Ishikawa (cell line): ENCODE measurements around the gene CDH2.

Experiments used
- CEBPB ChIP-seq: IDR thresholded peaks from 2 replicates; pipeline ENCODE4 v1.6.1; 2012
- CREB1 ChIP-seq: IDR thresholded peaks from 2 replicates; pipeline ENCODE4 v1.6.1; 2012; ENCODE audit warnings: low read depth
- EGR1 ChIP-seq: IDR thresholded peaks from 2 replicates; pipeline ENCODE4 v1.6.1; 2012
- EP300 ChIP-seq: IDR thresholded peaks from 2 replicates; pipeline ENCODE4 v1.6.1; 2012; ENCODE audit warnings: borderline replicate concordance
- FOXM1 ChIP-seq: IDR thresholded peaks from 2 replicates; pipeline ENCODE4 v1.6.1; 2012; ENCODE audit warnings: low read depth, borderline replicate concordance
- MAX ChIP-seq: IDR thresholded peaks from 2 replicates; pipeline ENCODE4 v1.6.1; 2012
- NFIC ChIP-seq: IDR thresholded peaks from 2 replicates; pipeline ENCODE4 v1.6.1; 2012
- RAD21 ChIP-seq: IDR thresholded peaks from 2 replicates; pipeline ENCODE4 v1.6.1; 2012; ENCODE audit warnings: low read depth
- REST ChIP-seq: IDR thresholded peaks from 2 replicates; pipeline ENCODE4 v1.6.1; 2012; ENCODE audit warnings: low read depth, mild to moderate bottlenecking
- TAF1 ChIP-seq: IDR thresholded peaks from 2 replicates; pipeline ENCODE4 v1.6.1; 2012; ENCODE audit warnings: low read depth, mild to moderate bottlenecking
- TCF12 ChIP-seq: IDR thresholded peaks from 2 replicates; pipeline ENCODE4 v1.6.1; 2012; ENCODE audit warnings: low read depth
- TEAD4 ChIP-seq: IDR thresholded peaks from 2 replicates; pipeline ENCODE4 v1.6.1; 2012
- USF1 ChIP-seq: IDR thresholded peaks from 2 replicates; pipeline ENCODE4 v1.6.1; 2012
- YY1 ChIP-seq: IDR thresholded peaks from 2 replicates; pipeline ENCODE4 v1.6.1; 2012; ENCODE audit warnings: low read depth
- ZBTB7A ChIP-seq: IDR thresholded peaks from 2 replicates; pipeline ENCODE4 v1.6.1; 2012; ENCODE audit warnings: low read depth

The CDH2 gene

GRCh38 chr18:27970321-27970720 lies 206.6 kb downstream of the CDH2 start:
- TF ChIP-seq CREB1 (no peak), NFIC (no peak), USF1 (no peak), REST (no peak), EGR1 (no peak), TEAD4 (no peak), FOXM1 (no peak), YY1 (no peak), MAX (no peak), CEBPB (no peak), EP300 (no peak), TCF12 (no peak), RAD21 (no peak), TAF1 (no peak), ZBTB7A (no peak)

- TF ChIP-seq REST = no peak
- no peak for TF ChIP-seq CEBPB
- TF ChIP-seq ZBTB7A = no peak
- TF ChIP-seq RAD21 = no peak
- TF ChIP-seq TEAD4 = no peak
- TF ChIP-seq FOXM1 = no peak
- no peak for TF ChIP-seq EGR1
- no peak for TF ChIP-seq USF1
- no peak for TF ChIP-seq MAX
- no peak for TF ChIP-seq TAF1
Observed at GRCh38 chr18:27969206-27969605, 207.7 kb downstream of the CDH2 start.

- no peak for TF ChIP-seq CEBPB
- no peak for TF ChIP-seq EGR1
- no peak for TF ChIP-seq TAF1
- TF ChIP-seq MAX = no peak
- no peak for TF ChIP-seq FOXM1
- TF ChIP-seq USF1 = no peak
- TF ChIP-seq NFIC = no peak
- no peak for TF ChIP-seq RAD21
- TF ChIP-seq ZBTB7A = no peak
- no peak for TF ChIP-seq TEAD4
- TF ChIP-seq REST = no peak
- no peak for TF ChIP-seq CREB1
- no peak for TF ChIP-seq EP300
- no peak for TF ChIP-seq TCF12
- TF ChIP-seq YY1 = no peak
Observed at GRCh38 chr18:27967913-27968824, 208.8 kb downstream of the CDH2 start.
